NCI-H82 treated with DMSO at 0.1 percent for 48 hours (cell line): Measurements from ENCODE around the gene HILPDA.
A peak's percentile ranks its signal among the peaks of the same experiment; 100 is the strongest.
"Not testable (repeated sequence)": the region's sequence is repeated elsewhere in the genome, so short reads cannot be mapped to it uniquely, and the experiment has no call there.

Experiments
- DNase-seq: peaks from one replicate; lab custom pipeline; 2025; ENCODE audit not compliant: unreplicated experiment; lab: John Stamatoyannopoulos, UW

The HILPDA gene

DNA sequence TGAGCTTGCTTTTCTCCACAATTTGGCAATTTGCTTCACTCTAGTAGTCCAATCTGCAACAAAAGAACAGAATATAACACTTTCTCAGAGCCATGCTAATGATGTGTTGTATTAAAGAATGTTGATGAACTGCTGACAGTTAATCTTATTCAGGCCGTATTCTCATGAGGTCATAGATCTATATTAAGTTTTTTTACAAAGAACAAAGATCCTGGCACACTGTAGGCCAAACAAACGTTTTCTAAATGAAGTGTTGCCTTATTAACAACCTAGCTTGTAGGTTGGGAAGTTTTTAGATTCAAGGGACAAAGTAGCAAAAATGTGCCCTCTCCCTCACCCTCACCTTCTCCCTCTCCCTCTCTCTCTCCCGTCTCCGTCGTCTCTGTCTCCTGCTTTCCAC is 6.8 kb downstream of the HILPDA start:
- no peak for DNase-seq

DNA sequence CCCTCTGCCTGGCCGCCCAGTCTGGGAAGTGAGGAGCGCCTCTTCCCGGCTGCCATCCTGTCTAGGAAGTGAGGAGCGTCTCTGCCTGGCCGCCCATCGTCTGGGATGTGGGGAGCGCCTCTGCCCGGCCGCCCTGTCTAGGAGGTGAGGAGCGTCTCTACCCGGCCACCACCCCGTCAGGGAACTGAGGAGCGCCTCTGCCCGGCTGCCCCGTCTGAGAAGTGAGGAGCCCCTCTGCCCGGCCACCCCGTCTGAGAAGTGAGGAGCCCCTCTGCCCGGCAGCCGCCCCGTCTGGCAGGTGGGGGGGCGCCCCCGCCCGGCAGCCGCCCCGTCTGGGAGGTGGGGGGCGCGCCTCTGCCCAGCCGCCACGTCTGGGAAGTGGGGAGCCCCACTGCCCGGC is 7.7 kb downstream of the HILPDA start:
- not testable (repeated sequence) for DNase-seq

DNA sequence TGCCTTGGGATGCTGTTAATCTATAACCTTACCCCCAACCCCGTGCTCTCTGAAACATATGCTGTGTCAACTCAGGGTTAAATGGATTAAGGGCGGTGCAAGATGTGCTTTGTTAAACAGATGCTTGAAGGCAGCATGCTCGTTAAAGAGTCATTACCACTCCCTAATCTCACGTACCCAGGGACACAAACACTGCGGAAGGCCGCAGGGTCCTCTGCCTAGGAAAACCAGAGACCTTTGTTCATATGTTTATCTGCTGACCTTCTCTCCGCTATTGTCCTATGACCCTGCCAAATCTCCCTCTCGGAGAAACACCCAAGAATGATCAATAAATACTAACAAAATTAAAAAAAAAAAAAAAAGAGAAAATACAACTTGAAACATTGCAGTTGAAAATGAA is 8.3 kb downstream of the HILPDA start:
- DNase-seq: peak; percentile 39

DNA sequence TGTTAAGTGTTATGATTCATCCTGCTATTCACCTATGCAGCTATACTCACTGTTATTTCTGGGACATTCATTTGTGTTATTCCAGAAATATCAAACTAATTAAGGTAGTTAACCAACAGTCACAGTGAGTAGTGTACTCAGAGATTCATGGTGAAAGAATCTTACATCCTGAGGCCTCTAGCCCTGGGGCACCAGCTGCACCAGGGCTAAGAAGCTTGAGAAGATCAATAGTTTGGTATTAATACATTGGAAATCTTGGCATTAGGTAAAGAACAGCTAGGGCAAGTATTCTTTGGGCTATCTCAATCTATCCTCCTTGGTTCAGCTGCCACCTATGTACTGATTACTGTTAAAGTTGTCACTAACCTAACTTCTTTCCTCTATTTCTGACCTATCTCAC is 11.2 kb downstream of the HILPDA start:
- DNase-seq: not testable (repeated sequence)

DNA sequence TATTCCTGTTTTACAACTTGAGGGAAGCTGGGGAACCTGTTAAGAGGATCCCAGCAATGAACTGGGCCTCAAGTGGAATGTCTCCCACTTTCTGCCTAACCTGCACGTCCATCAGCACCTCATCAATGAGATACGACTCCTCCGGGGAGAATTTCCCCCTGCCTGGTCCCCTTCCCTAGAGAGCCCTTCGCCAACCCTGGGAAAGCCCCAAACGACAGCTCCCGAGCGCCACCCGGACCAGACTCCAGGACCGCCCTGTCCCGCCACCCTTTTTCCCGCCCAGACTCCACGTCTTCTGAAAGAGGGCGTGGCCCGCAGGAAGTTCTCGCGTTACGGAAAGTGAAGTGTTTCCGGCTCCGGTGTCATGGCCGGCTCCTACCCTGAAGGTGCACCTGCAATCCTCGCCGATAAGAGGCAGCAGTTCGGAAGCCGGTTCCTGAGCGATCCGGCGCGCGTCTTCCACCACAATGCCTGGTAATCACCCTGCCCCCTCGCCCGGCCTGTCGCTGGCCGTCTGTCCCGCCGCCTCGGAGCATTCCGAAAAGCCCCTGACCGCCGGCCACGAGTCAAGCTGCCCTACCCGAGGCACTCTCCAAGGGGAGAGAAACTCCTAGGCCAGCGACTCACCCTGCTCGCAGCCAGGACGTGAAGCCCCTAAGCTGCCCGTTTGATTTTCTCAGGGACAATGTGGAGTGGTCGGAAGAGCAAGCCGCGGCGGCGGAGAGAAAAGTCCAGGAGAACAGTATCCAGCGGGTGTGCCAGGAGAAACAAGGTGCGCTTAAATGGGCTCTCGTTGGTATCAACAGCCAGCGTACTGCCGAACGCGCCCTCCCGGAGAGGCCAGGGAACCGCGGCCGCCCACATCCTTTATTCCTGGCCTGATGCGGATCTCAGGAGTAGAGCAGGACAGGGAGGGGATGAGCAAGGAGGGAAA is 21.0 kb downstream of the HILPDA start, which contains the start of gene METTL2B:
Gene METTL2B, plus strand, starts transcription at position 347 of the 934 bp plus-strand sequence. Its CDS starts 18 bp downstream, at position 365.
- peak; percentile 86 for DNase-seq

DNA sequence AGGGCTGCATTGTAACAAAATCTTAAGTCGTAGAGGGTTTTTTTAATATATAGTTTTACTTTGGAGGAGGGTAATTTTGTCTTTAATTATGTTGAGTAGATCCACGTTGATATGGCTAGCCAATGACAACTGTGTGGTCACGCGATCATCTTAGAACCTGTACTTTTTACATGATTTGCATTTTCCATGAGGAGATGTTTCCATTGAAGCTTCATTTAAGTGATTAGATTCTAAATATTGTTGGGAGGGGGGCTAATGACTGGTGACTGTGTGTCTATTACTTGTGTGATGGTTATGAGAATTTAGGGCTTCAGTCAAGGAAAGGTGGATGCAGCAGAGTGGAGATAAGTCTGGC is 21.6 kb downstream of the HILPDA start:
- not testable (repeated sequence) for DNase-seq

DNA sequence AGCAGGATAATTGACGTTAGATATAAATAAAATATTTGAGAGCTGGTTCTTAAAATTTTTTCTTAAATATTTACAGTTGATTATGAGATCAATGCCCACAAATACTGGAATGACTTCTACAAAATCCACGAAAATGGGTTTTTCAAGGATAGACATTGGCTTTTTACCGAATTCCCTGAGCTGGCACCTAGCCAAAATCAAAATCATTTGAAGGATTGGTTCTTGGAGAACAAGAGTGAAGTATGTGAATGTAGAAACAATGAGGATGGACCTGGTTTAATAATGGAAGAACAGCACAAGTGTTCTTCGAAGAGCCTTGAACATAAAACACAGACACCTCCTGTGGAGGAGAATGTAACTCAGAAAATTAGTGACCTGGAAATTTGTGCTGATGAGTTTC is 23.4 kb downstream of the HILPDA start:
- not testable (repeated sequence) for DNase-seq

DNA sequence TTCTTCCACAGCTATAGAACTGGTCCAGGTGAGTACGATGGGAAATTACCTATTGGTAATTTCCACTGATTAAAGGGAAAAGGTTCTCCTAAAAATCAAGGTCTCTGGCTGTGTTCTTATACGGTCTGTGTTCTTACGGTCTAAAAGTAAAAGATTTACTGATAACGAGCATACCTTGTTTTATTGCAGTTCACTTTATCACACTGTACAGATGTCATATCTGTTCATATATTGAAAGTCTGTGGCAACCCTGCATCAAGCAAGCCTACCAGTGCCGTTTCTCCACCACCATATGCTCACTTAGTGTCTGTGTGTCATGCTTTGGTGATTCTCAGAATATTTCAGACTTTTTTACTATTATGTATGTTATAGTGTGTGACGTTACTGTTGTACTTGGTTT is 32.5 kb downstream of the HILPDA start:
- not testable (repeated sequence) for DNase-seq

DNA sequence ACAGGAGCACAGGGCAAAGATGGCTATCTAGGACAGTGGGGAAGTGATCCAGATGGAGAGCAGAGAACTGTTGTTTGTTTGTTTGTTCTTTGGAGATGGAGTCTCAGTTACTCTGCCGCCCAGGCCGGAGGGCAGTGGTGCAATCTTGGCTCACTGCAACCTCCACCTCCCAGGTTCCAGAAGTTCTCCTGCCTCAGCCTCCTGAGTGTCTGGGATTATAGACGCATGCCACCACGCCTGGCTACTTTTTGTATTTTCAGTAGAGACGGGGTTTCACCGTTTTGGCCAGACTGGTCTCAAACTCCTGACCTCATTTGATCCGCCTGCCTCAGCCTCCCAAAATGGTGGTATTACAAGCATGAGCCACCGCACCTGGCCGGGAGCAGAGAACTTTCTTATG is 41.7 kb downstream of the HILPDA start:
- no peak for DNase-seq

DNA sequence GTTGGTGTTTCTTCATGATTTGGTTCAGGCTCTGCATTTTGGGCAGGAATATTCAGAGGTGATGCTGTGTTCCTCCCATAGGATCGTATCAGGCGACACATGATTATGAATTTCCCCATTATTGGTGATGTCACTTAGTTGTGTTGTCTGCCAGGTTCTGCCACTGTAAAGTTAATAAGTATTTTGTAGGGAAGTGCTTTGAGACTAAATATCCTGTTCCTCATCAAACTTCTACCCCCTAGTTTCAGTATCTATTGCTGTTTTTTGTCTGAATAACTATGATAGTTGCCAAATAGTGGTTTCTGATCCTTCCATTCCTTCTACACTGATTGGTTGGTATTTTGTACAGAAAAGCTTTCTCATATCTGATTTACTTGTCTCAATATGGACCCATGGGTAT is 49.7 kb downstream of the HILPDA start:
- not testable (repeated sequence) for DNase-seq

DNA sequence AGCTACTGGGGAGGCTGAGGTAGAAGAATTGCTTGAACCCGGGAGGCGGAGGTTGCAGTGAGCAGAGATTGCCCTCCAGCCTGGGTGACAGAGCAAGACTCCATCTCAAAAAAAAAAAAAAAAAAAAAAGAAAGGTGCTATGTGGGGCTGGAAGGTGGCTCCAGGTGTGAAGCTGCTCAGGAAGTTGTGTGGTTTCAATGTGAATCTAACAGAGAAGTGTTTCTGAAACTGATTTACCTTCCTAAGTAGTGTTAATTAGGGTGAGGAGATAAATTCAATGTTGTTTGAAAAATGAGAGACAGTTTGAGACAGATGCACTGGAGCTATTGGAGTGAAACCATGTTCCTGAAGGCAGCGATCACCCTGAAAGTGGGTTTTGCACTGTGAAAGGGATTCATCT is 51.1 kb downstream of the HILPDA start:
- not testable (repeated sequence) for DNase-seq

DNA sequence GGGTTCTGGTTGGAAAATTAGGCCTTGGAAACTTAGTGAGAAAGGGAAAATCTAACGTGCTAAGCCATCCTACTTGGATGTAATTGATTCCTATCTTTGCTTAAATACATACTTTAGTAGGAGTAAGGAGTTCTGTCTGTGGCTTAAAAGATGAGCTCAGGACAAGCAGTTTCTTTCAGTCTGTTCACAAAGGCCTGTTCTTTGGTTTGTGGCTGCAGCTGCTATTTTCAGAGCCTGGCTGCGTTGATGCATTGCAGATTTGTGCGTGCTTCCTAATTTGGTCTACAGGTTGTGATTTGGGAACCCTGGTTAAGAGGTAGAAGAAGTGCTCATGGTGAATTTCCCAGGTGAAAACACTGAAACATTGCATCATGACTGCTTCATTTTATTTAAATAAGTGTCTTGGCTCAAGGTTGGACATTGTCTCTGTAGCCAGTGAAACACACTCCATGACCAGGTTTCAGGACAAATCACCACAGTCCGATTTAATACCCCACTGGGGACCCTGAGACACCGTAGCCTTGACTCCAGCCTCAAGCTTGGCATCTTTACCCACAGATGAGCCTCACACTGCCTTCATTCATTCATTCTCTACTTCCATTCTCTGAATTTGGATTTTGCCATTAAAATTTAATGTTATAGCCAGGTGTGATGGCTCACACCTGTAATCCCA is 51.8 kb downstream of the HILPDA start:
- not testable (repeated sequence) for DNase-seq
